Muscle of back (tissue), 11 donors: ENCODE results near the gene ZDHHC11B. TPM values are rescaled to one million over a fixed set of nuclear protein-coding genes. Genes with fewer than 3 reads are reported as not detected.
"Not testable (repeated sequence)": the region's sequence is repeated elsewhere in the genome, so short reads cannot be mapped to it uniquely, and the experiment has no call there.

ENCODE experiments used
- DNase-seq, 3 donors: peaks; one replicate each; pipeline versions ENCODE4 v3.0.0 to v3.0.0-alpha.2; 2013
- polyA plus RNA-seq, 10 donors: library from polyadenylated mRNA; unstranded; fragments of 120-200 nt; gene quantifications; one replicate each; pipeline ENCODE4 v1.2.1, GENCODE V29; 2013; ENCODE audit not compliant: insufficient read length in 10 of 10

Gene ZDHHC11B
- polyA plus RNA-seq, 10 donors, result 4.6 to 37.2 (median 10.9) TPM

DNA sequence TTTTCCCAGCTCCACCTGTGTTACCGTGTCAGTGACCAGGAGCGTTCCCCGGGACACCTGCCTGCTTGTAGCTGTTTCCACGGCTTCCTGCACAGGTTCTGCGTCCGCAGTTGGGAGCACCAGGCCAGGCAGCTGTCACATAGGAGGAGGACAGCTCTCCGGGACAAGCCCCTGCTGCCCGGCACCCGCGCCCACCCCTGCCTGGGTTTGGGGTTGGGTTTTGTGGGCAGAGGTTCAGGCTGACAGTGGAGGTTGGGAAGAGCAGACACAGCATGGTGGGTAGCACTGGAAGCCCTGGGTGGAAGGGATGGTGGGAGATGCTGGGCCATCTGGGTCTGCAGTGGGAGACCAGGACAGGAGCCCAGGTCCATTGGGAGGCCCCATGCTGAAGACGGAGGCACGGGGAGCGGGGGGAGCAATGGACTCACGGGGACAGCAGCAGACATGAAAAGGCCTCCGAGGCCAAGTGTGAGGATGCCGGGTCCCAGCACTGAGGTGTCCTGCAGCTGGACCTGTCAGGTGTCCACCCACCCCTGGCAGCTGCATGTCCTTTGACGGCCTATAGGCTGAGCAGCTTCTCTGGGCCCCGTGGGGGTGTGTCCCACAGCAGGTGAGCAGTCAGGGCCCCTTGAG, 2.8 kb upstream of the ZDHHC11B start:
- not testable (repeated sequence) for DNase-seq

DNA sequence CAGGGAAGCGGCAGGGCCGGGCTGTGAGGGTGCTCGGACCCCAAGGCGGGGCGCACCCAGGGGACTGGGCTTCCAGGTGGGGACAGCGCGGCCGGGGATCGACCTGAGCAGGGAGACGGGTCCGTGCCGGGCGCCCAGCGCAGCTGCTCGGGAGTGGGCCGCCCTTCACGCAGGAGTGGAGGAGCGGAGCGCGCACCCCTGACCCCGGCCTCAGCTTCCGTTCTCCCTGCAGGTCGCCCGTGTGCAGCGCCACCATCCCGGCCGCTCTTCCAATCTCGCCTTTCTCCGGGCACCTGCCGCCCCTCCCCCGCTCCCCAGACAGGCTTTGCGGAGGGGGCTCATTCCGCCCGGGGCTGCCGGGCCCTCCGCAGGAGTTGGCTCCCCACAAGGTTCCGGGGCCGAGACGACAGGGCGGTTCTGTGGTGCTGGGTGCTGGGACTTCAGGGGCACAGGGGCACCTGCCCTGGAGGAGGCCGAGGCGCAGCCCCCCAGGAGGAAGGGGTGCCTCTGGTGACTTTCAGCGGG, 714 bp upstream of the ZDHHC11B start:
- DNase-seq, result not testable (repeated sequence)

DNA sequence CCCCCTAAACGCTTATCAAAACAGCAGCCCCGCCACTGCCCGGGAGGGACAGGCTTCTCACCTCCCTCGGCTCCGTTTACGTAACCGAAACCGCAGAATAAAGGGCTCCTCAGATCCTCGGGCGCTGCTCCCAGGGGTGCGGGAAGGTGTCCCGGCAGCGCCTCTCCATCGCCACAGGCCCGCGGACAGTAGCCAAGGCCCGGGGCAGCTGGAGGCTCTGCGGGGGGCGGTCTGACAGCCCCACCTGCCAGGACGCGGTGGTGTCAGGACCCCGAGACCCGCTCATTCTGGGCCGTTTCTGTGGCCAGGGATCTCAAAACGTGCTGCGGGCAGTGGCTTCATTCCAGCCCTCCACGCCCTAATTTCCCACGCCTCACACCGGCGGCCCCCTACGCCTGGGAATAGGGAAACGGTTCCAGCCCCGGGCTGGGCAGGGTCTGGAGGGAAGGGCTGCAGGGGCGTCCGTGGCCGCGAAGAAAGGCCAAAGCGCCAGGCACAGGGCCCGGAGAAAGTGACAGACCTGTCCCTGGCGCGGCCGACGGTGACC, 575 bp downstream of the ZDHHC11B start:
- not testable (repeated sequence) for DNase-seq

DNA sequence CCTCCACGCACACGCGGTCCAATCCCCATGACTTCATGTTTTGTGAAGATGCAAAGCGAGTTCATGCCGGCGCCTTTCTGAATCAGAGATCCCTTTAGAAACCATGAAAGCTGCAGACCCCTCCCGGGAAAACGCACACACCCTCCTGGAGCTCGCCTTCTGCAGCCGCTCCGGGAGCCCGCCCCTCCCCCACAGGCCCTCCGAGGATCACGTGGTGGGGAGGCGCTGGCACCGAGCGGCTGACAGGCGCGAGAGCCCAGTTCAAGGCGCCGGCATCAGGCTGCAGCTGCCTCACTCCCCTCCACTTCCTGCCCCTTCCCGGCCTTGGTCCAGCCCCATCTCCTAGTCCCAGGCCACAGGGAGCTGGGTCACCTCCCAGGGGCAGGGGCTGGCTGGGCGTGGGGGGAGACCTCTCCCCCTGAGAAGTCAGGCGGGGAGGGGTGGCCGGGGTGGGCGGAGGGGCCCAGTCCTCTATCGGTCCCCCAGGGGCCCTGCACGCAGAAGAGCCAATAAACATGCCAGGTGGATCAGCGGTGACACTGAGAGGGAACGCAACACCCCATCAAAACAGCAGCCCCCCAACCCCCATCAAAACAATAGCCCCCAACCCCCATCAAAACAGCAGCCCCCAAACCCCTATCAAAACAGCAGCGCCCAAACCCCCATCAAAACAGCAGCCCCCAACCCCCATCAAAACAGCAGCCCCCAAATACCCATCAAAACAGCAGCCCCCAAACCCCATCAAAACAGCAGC, 1.3 kb downstream of the ZDHHC11B start:
- not testable (repeated sequence) for DNase-seq

GRCh38 chr5:782356-782755, 2.2 kb downstream of the ZDHHC11B start:
- not testable (repeated sequence) for DNase-seq

- DNase-seq, result not testable (repeated sequence)
These were observed 4.0 kb downstream of the ZDHHC11B start for GRCh38 chr5:780571-780970.

- not testable (repeated sequence) for DNase-seq
These were observed 5.6 kb downstream of the ZDHHC11B start for GRCh38 chr5:778967-779366.

DNA sequence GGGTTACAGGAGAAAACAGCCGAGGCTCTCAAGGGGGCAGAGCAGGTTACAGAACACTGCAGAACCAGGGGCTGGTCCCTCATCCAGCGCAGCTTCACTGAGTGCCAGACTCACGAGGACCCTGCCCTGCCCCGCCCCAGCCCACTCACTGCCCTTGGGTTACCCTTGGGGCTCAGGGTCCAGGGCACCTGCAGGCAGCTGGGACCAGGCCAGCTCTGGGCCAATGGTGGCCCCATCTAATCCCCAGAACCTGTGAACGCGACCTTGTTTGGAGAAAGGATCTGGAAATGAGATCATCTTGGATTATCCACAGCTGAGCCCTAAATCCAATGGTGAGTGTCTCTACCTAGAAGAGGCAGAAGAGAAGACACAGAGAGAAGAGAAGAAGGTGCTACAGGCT, 6.1 kb downstream of the ZDHHC11B start:
- not testable (repeated sequence) for DNase-seq

- no peak for DNase-seq
These were observed 6.8 kb downstream of the ZDHHC11B start for GRCh38 chr5:777756-778161.

DNA sequence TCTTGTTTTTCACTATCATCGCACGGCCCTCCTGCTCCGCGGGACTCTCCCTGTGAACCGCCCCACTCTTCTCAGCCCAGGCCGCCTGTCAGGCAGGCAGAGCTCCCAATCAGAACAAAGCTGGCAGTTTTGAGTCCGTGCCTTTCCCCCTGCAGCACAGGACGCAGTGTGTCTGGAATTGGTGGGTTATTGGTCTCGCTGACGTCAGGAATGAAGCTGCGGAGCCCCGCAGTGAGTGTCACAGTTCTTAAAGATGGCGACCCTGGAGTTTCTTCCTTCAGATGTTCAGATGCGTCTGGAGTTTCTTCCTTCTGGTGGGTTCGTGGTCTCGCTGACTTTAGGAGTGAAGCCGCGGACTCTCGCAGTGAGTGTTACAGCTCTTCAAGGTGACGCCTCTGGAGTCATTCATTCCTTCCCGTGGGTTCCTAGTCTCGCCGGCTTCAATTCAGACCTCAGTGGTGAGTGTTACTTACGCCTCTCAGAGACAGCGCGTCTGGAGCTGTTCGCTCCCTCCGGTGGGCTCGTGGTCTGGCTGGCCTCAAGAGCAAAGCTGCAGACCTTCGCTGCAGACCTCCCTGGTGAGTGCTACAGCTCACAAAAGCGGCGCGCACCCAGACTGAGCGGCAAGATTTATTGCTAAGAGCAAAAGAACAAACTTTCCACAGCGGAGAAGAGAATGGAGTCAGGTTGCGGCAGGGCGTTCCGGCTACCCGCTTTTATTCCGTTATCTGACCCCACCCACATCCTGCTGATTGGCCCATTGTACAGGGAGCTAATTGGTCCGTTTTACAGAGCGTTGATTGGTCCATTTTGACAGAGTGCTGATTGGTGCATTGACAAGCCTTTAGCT, 7.4 kb downstream of the ZDHHC11B start:
- peak in 1 of 3 donors; percentile 32 for DNase-seq

DNA sequence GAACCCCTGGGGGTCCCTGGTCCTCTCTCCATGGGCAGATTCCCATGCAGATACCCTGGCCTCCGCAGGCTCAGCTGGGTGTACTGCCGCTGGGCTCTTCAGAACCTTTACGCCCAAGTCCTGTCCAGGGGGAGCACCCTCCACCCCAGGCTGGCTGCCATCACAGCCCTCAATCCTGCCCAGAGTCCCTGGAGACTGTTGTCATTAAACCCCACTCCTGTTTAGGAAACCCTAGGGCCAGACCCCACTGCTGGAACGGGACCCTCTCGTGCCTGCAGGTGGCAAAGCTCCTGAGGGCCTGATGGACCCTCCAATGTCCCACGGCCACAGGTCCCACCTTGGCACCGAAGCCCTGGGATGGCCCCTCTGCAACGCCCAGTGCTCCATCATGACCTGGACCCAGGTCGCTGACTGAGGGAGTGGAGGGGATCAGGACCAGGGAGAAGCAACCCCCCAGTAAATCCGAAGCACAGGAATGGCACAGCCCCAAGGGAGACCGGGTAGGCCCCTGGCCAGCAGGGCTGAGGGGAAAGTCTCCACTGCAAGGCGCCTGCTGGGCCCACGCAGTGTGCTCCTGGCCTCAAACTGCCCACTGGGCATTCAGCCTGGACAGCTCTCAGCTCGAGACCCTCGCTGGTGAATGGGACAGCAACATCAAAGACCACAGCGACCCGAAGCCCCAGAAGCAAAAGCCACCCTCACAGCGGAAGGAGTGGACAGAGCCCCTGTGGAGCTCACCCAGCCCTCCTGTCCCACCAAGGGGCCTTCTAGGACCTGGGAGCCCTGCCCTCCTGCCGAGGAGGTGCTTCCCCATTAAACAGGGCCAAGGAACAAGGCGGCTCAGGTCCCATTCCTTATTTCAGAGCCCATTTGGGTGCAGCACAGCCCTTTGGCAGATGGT, 8.3 kb downstream of the ZDHHC11B start:
- no peak for DNase-seq

- not testable (repeated sequence) for DNase-seq
These were observed 9.0 kb downstream of the ZDHHC11B start for GRCh38 chr5:775595-775960.

- not testable (repeated sequence) for DNase-seq
These were observed 9.5 kb downstream of the ZDHHC11B start for GRCh38 chr5:774854-775505.

DNA sequence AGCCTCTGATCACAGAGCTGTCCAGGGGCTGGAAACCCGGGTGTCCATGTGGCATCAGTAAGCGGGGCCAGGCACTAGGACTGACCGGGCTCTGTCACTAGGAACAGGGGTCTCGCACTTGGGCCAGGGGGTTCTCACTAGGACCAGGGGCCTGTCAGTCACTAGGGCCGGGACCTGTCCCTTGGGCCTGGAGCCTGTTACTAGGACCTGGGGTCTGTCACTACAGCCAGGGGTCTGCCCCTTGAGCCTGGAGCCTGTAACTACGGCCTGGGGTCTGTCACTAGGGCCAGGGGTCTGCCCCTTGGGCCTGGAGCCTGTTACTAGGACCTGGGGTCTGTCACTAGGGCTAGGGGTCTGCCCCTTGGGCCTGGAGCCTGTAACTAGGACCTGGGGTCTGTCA, 10.2 kb downstream of the ZDHHC11B start:
- DNase-seq, result not testable (repeated sequence)

- DNase-seq, result no peak
These were observed 10.8 kb downstream of the ZDHHC11B start for GRCh38 chr5:773517-774264.

DNA sequence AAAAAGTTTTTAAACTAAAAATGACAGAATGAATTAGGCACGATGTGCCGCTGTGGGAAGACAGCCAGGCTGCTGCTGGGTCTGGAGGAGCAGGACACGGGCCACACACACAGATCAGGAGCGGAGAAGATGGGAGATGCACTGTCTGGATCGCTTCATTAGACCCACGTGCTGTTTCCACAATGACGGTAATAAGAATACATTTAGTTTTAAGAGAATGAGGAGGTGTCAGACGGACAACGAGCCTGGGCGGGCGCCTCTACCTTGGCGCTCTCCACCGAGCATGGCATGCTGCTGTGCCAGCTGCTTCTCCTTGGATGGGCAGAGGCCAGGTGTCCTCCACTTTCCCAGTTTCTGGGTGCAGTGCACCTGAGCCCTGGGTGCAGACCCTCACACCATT, 11.6 kb downstream of the ZDHHC11B start:
- DNase-seq, result not testable (repeated sequence)

DNA sequence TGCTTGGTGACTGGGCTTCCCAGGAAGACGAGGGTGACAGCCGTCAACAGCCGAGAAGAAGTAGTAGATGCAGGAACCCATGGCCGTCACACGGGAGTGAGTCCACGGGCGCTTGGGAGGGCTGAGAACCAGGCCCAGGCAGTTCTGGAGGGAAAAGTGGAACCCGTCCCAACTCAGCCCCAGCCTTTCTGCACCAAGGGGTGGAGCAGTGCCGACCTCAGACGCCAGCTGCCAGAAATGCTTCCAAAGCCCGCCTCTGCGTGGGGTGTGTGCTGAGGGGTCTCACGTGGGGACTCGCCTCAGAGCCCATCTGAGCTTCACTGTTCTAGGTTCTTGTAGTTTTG, 12.0 kb downstream of the ZDHHC11B start:
- not testable (repeated sequence) for DNase-seq

- DNase-seq, result not testable (repeated sequence)
These were observed 12.5 kb downstream of the ZDHHC11B start for GRCh38 chr5:771841-772546.
